BJ (cell line): ENCODE measurements around the gene PDHB. TPM values are rescaled to one million over a fixed set of nuclear protein-coding genes. Genes with fewer than 3 reads are reported as not detected.

ENCODE experiments used
- CTCF ChIA-PET: fragments of 350-600 bp; formaldehyde crosslinking; extraction: SDS; loops from one replicate; lab custom pipeline; 2021; ENCODE audit warnings: antibody characterized with exemption, inconsistent platforms; lab: Yijun Ruan, JAX
- POLR2A ChIA-PET: fragments of 300-600 bp; sonication (Branson Sonifier 250); formaldehyde crosslinking; extraction: SDS; loops from one replicate; lab custom pipeline; 2021; ENCODE audit warnings: antibody characterized with exemption; lab: Charles Lee
- DNase-seq: peaks from one replicate; pipeline ENCODE4 v3.0.0-alpha.2; 2011; ENCODE audit warnings: low read depth
- H3K27me3 ChIP-seq: 2 replicates; pipeline ENCODE4 v1.6.0; 2011; ENCODE audit warnings: low read length; ENCODE audit not compliant: control insufficient read depth, insufficient read depth
- H3K36me3 ChIP-seq: 2 replicates; pipeline ENCODE4 v1.5.1; 2011; ENCODE audit warnings: low read length; ENCODE audit not compliant: control insufficient read depth, insufficient read depth
- H3K4me3 ChIP-seq: 2 replicates; pipeline ENCODE4 v1.5.1; 2011; ENCODE audit warnings: low read depth, mild to moderate bottlenecking, control low read depth, low read length
- polyA plus RNA-seq: library from polyadenylated mRNA; depleted of rRNA; stranded (reverse); fragments of >200 nt; gene quantifications from 2 replicates; pipeline ENCODE4 v1.2.3, GENCODE V29; 2011
- TF ChIP-seq, protein P1 (sequence below): IDR thresholded peaks from 2 replicates; pipeline ENCODE4 v1.5.1; 2011; ENCODE audit warnings: low read depth, mild to moderate bottlenecking, control low read depth, inconsistent platforms, low read length, moderate library complexity; ENCODE audit not compliant: insufficient read depth

Gene PDHB
- polyA plus RNA-seq, 1 experiment = 86.1 TPM

DNA sequence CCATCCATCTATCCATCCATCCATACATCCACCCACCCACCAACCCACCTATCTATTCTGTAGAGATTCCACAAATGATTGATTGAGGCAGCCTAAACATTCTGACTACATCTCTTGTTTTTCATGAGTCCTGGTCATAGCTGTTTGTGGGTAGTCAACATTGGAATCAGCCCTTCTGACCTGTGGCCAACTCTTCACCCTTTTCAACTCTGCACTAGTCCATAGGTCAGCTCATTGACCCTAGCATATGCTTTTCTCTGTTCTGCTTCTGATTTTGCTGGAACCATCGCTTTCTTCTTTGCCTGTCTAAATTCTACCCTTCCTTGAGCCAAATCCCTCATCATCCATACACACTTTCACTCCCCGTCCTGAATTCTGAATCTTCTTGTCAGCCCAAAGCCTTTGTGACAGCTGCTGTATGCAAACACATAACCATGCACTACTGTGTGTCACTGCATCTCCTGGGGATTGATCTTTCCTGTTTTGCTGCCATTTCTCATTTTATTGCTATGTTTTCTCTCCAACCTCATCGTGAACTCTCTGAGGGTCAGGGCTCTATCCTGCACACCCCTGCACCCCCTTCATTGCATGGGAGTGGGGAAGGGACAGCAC lies 41.4 kb upstream of the PDHB start:
- ChIA-PET CTCF (interaction anchor here (0.7 kb wide), 1 partner anchor 11 kb away, joined by 4 read pairs; no protein-coding TSS in a partner anchor), POLR2A (no interaction called here)
- TF ChIP-seq, protein P1, sequence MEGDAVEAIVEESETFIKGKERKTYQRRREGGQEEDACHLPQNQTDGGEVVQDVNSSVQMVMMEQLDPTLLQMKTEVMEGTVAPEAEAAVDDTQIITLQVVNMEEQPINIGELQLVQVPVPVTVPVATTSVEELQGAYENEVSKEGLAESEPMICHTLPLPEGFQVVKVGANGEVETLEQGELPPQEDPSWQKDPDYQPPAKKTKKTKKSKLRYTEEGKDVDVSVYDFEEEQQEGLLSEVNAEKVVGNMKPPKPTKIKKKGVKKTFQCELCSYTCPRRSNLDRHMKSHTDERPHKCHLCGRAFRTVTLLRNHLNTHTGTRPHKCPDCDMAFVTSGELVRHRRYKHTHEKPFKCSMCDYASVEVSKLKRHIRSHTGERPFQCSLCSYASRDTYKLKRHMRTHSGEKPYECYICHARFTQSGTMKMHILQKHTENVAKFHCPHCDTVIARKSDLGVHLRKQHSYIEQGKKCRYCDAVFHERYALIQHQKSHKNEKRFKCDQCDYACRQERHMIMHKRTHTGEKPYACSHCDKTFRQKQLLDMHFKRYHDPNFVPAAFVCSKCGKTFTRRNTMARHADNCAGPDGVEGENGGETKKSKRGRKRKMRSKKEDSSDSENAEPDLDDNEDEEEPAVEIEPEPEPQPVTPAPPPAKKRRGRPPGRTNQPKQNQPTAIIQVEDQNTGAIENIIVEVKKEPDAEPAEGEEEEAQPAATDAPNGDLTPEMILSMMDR = no peak
- H3K4me3 ChIP-seq = no peak overlapping the region
- DNase-seq = no peak
- peaks cover 4% of the 10 kb centered on the region; the same call in 1 of the 2 replicates for H3K27me3 ChIP-seq
- H3K36me3 ChIP-seq = no peaks in the 10 kb centered on the region

- H3K4me3 ChIP-seq = no peak overlapping the region
- peaks cover 4% of the 10 kb centered on the region; the same call in 1 of the 2 replicates for H3K27me3 ChIP-seq
- no peak for DNase-seq
- TF ChIP-seq, protein P1 = no peak
- POLR2A ChIA-PET = no interaction called here
- H3K36me3 ChIP-seq = no peaks in the 10 kb centered on the region
- CTCF ChIA-PET = interaction anchor here (0.7 to 1.1 kb wide), 2 partner anchors 10 to 17 kb away, joined by 4 read pairs; partner anchors contain the start of gene KCTD6
Measured at GRCh38 chr3:58474348-58474911, 40.8 kb upstream of the PDHB start.

- no peak for DNase-seq
- Histone ChIP-seq H3K4me3 (no peak overlapping the region), H3K27me3 (no peaks in the 10 kb centered on the region), H3K36me3 (no peaks in the 10 kb centered on the region)
- ChIA-PET POLR2A (no interaction called here), CTCF (interaction anchor here (1.1 to 3.4 kb wide), 3 partner anchors 10 to 18 kb away, joined by 4 to 12 read pairs (median 10); partner anchors contain the start of gene KCTD6)
- TF ChIP-seq, protein P1 = no peak
Measured at GRCh38 chr3:58473275-58473674, 39.6 kb upstream of the PDHB start.

DNA sequence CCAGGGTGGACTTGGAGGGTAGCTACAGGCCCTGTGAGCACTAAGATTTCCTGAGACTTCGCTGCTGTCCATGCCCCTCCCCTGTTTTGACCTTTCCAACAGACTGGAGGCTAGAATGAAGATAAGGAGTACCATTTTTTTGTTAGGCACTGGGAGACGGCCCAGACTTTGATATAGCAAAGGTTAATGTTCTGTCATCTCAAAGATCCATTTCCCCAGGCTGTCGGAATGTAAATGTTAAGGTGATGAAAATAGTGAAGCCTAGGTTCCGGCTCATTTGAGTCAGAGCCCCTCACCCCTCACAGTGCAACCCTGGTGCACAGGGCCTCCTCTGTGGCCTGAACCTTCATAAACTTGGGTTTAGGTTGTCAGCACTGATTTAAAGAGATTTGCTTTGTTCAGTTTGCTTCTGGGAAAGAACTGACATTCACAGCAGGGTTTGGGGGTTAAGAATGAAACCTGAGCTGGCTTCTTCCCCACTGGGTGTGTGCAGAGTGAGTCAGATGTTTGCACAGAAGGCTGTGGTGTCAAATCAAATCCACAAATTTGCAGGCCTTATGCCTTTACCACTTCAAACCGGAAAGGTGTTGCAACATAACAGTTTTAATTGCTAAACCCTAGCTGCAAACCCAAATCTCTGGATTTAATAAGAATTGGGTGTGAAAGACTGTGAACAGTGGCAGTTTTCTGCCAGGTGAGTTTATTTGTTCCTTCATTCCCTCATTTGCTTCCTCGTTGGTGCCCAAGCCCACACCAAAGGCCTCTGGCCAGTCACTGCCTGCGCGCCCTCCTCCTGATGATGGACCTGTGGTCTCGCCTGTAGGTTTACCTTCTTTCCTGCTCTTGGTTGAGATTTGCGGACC lies 37.6 kb upstream of the PDHB start:
- H3K36me3 ChIP-seq = no peaks in the 10 kb centered on the region
- ChIA-PET CTCF (interaction anchor here (0.8 to 3.4 kb wide), 4 partner anchors 13 to 20 kb away, joined by 3 to 12 read pairs (median 5); partner anchors contain the start of gene KCTD6), POLR2A (no interaction called here)
- DNase-seq = peak; percentile 40
- no peaks in the 10 kb centered on the region for H3K27me3 ChIP-seq
- no peak overlapping the region for H3K4me3 ChIP-seq
- TF ChIP-seq, protein P1 = no peak
